Measurements from ENCODE around the gene GAS5. TPM values are rescaled to one million over a fixed set of nuclear protein-coding genes. Genes with fewer than 3 reads are reported as not detected.

GAS5 gene
- total and polyA plus RNA-seq, 9 of the 15 experiments (the other 6 are each of a cell fraction or from before 2014, with no cell fraction given) = 565 to 1,860 (median 1,006) TPM

DNA sequence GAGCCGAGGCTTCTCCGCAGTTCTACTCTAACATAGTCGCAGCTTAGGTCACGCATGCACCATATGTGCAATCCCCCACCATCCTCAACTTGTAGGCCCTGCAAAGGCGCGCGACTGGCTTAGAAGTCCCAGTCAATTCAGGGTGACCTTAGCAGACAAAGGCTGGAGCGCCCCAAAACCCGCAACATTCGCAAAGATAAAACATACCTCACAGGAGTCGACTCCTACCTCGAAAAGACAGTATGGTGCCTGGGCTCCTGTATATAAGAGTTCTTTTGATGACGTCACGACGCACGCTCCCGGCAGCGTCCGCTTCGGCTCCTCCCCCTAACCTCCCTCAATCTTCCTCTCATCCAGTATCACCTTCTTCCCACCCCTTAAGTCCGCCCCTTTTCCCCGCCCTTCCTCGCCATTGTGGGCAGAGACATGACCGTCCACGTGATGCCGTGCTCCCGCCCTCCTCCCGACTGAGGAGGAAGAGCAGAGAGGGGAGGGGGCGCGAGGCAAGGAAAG, at the start of gene GAS5 (continued):
- TF ChIP-seq, protein P1, sequence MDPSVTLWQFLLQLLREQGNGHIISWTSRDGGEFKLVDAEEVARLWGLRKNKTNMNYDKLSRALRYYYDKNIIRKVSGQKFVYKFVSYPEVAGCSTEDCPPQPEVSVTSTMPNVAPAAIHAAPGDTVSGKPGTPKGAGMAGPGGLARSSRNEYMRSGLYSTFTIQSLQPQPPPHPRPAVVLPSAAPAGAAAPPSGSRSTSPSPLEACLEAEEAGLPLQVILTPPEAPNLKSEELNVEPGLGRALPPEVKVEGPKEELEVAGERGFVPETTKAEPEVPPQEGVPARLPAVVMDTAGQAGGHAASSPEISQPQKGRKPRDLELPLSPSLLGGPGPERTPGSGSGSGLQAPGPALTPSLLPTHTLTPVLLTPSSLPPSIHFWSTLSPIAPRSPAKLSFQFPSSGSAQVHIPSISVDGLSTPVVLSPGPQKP (CRISPR knock-in tag; IDR thresholded peaks at IDR 0.05) = no peak
- no peak for TF ChIP-seq NCOA4 (IDR thresholded peaks at IDR 0.05; ENCODE audit: partially characterized antibody)
- TF ChIP-seq, protein P2, sequence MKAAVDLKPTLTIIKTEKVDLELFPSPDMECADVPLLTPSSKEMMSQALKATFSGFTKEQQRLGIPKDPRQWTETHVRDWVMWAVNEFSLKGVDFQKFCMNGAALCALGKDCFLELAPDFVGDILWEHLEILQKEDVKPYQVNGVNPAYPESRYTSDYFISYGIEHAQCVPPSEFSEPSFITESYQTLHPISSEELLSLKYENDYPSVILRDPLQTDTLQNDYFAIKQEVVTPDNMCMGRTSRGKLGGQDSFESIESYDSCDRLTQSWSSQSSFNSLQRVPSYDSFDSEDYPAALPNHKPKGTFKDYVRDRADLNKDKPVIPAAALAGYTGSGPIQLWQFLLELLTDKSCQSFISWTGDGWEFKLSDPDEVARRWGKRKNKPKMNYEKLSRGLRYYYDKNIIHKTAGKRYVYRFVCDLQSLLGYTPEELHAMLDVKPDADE (conservative IDR thresholded peaks at IDR 0.05; ENCODE audit: control insufficient read depth, low read depth, low read length) = peak; percentile 83
- TF ChIP-seq EP300 (IDR thresholded peaks at IDR 0.05; ENCODE audit: low read length) = peak; percentile 16; the same call in 1 of the 2 replicates
- TF ChIP-seq, protein P3, sequence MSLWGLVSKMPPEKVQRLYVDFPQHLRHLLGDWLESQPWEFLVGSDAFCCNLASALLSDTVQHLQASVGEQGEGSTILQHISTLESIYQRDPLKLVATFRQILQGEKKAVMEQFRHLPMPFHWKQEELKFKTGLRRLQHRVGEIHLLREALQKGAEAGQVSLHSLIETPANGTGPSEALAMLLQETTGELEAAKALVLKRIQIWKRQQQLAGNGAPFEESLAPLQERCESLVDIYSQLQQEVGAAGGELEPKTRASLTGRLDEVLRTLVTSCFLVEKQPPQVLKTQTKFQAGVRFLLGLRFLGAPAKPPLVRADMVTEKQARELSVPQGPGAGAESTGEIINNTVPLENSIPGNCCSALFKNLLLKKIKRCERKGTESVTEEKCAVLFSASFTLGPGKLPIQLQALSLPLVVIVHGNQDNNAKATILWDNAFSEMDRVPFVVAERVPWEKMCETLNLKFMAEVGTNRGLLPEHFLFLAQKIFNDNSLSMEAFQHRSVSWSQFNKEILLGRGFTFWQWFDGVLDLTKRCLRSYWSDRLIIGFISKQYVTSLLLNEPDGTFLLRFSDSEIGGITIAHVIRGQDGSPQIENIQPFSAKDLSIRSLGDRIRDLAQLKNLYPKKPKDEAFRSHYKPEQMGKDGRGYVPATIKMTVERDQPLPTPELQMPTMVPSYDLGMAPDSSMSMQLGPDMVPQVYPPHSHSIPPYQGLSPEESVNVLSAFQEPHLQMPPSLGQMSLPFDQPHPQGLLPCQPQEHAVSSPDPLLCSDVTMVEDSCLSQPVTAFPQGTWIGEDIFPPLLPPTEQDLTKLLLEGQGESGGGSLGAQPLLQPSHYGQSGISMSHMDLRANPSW (CRISPR knock-in tag; IDR thresholded peaks at IDR 0.05) = peak; percentile 93; the same call in 1 of the 2 replicates
- no peak for TF ChIP-seq ZNF146 (CRISPR knock-in tag; IDR thresholded peaks at IDR 0.05; ENCODE audit: unreplicated experiment)
- no peak for TF ChIP-seq CBX5 (IDR thresholded peaks at IDR 0.05; ENCODE audit: borderline replicate concordance, low read depth)
- TF ChIP-seq, protein P4, sequence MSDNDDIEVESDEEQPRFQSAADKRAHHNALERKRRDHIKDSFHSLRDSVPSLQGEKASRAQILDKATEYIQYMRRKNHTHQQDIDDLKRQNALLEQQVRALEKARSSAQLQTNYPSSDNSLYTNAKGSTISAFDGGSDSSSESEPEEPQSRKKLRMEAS (CRISPR knock-in tag; IDR thresholded peaks at IDR 0.05) = peak; percentile 88
- peak; percentile 78; the same call in 1 of the 2 replicates for TF ChIP-seq HBP1 (CRISPR knock-in tag; IDR thresholded peaks at IDR 0.05)
- TF ChIP-seq CBFB (CRISPR knock-in tag; IDR thresholded peaks at IDR 0.05) = no peak; the same call in 1 of the 2 replicates
- no peak for TF ChIP-seq ZNF124 (CRISPR knock-in tag; IDR thresholded peaks at IDR 0.05)
- TF ChIP-seq SP2 (IDR thresholded peaks at IDR 0.05; ENCODE audit: extremely low read depth, low read depth, low read length, poor library complexity, severe bottlenecking) = no peak
- no peak for TF ChIP-seq PYGO2 (tag; IDR thresholded peaks at IDR 0.05)
- no peak for TF ChIP-seq SMAD2 (IDR thresholded peaks at IDR 0.05; ENCODE audit: low read depth, low read length)
- peak; percentile 39 to 92; a peak in 3 of 4 replicates for TF ChIP-seq NONO (IDR thresholded peaks at IDR 0.05; ENCODE audit: low read depth in 2 of 2, low read length in 1 of 2)
- TF ChIP-seq ATF7 (IDR thresholded peaks at IDR 0.05) = peak; percentile 99
- TF ChIP-seq ZNF644 (tag; IDR thresholded peaks at IDR 0.05; ENCODE audit: low read depth) = no peak; the same call in 1 of the 2 replicates
- TF ChIP-seq MXI1 (IDR thresholded peaks at IDR 0.05; ENCODE audit: low read depth, low read length) = peak; percentile 59
- TF ChIP-seq ATF2 (CRISPR knock-in tag; IDR thresholded peaks at IDR 0.05) = no peak
- no peak for TF ChIP-seq ZNF77 (CRISPR knock-in tag; IDR thresholded peaks at IDR 0.05)
- no peak for TF ChIP-seq RBM22 (IDR thresholded peaks at IDR 0.05; ENCODE audit: low read depth, low read length, poor library complexity, severe bottlenecking)
